GM12875 (cell line): ENCODE measurements around the gene TM9SF1.

Experiments used
- H3K4me3 ChIP-seq: one replicate; pipeline ENCODE4 v1.5.1; 2011; ENCODE audit warnings: low read depth, low read length, control low read depth
- CTCF ChIP-seq: IDR thresholded peaks from 2 replicates; pipeline ENCODE4 v1.5.1; 2011; ENCODE audit warnings: low read depth, mild to moderate bottlenecking, control low read depth, inconsistent platforms, low read length, moderate library complexity, borderline replicate concordance; ENCODE audit not compliant: insufficient read depth

Gene TM9SF1

GRCh38 chr14:24197056-24197450 is 1.8 kb upstream of the TM9SF1 start:
- peak overlapping the region; percentile 70 for H3K4me3 ChIP-seq
- no peak for TF ChIP-seq CTCF

- no peak for TF ChIP-seq CTCF
- H3K4me3 ChIP-seq: peak overlapping the region; percentile 70
Observed at GRCh38 chr14:24196071-24197055, 1.1 kb upstream of the TM9SF1 start.

- no peak for TF ChIP-seq CTCF
- H3K4me3 ChIP-seq: peak overlapping the region; percentile 70
Observed at GRCh38 chr14:24194873-24195185, 412 bp downstream of the TM9SF1 start.

- peak overlapping the region; percentile 70 for H3K4me3 ChIP-seq
- TF ChIP-seq CTCF: no peak
Observed at GRCh38 chr14:24194186-24194872, 912 bp downstream of the TM9SF1 start.

- no peak overlapping the region for H3K4me3 ChIP-seq
- TF ChIP-seq CTCF: no peak
Observed at GRCh38 chr14:24192933-24193332, 2.3 kb downstream of the TM9SF1 start.

- no peak for TF ChIP-seq CTCF
- H3K4me3 ChIP-seq: no peak overlapping the region
Observed at GRCh38 chr14:24190416-24190815, 4.8 kb downstream of the TM9SF1 start.

GRCh38 chr14:24189460-24189859 is 5.8 kb downstream of the TM9SF1 start:
- H3K4me3 ChIP-seq: no peak overlapping the region
- TF ChIP-seq CTCF: no peak
